Activated T-cell treated with anti-CD3 and anti-CD28 coated beads, Interleukin-2, amount 50 U/mL, for 4 hours (primary cell): Measurements from ENCODE around the gene MMEL1. TPM values are rescaled to one million over a fixed set of nuclear protein-coding genes. Genes with fewer than 3 reads are reported as not detected.

Experiments
- ATAC-seq, 2 donors: fragments of 200-7000 bp; cut with Tn5 transposase; one replicate each; pipeline ENCODE4 v1.10.0; 2021
- DNase-seq: peaks from one replicate; pipeline ENCODE4 v3.0.0-alpha.2; 2020
- H3K27me3 Mint-ChIP-seq: one replicate; pipeline ENCODE4 v1.8.0; 2021; ENCODE audit warnings: low read depth, mixed read lengths
- H3K36me3 Mint-ChIP-seq: one replicate; pipeline ENCODE4 v1.8.0; 2022; ENCODE audit warnings: mixed read lengths; ENCODE audit not compliant: insufficient read depth
- H3K4me1 Mint-ChIP-seq: one replicate; pipeline ENCODE4 v1.8.0; 2021; ENCODE audit warnings: low read depth, mixed read lengths
- H3K4me3 Mint-ChIP-seq: one replicate; pipeline ENCODE4 v1.8.0; 2021; ENCODE audit warnings: mild to moderate bottlenecking, moderate library complexity, mixed read lengths
- H3K9me3 Mint-ChIP-seq: one replicate; pipeline ENCODE4 v1.8.0; 2021; ENCODE audit warnings: mixed read lengths
- total RNA-seq, 3 donors: library from RNA; stranded (reverse); gene quantifications; one replicate each; pipeline ENCODE4 v1.2.1, GENCODE V29; 2021

Gene MMEL1
- total RNA-seq, 3 donors from 2014 or later = 0.61 to 0.68 TPM; not detected in 1

GRCh38 chr1:2596530-2597333 lies 36.1 kb downstream of the MMEL1 start:
- ATAC-seq (no peak), DNase-seq (no peak)
- Mint-ChIP-seq H3K4me1 (peaks cover 3% of the 10 kb centered on the region), H3K9me3 (peaks cover 4% of the 10 kb centered on the region), H3K27me3 (peaks cover 3% of the 10 kb centered on the region), H3K4me3 (no peak overlapping the region), H3K36me3 (no peaks in the 10 kb centered on the region)

- Mint-ChIP-seq H3K27me3 (peaks cover 3% of the 10 kb centered on the region), H3K36me3 (no peaks in the 10 kb centered on the region)
- DNase-seq = no peak
These were observed 36.8 kb downstream of the MMEL1 start for GRCh38 chr1:2595812-2596529.

GRCh38 chr1:2595261-2595811 lies 37.5 kb downstream of the MMEL1 start:
- peaks cover 3% of the 10 kb centered on the region for H3K27me3 Mint-ChIP-seq
- ATAC-seq = no peak
- no peak overlapping the region for H3K4me3 Mint-ChIP-seq

More at GRCh38 chr1:2595812-2596529, 36.8 kb downstream of the MMEL1 start:
- H3K9me3 Mint-ChIP-seq = peaks cover 4% of the 10 kb centered on the region
- no peak overlapping the region for H3K4me3 Mint-ChIP-seq
- H3K4me1 Mint-ChIP-seq = peaks cover 3% of the 10 kb centered on the region
- no peak for ATAC-seq

DNA sequence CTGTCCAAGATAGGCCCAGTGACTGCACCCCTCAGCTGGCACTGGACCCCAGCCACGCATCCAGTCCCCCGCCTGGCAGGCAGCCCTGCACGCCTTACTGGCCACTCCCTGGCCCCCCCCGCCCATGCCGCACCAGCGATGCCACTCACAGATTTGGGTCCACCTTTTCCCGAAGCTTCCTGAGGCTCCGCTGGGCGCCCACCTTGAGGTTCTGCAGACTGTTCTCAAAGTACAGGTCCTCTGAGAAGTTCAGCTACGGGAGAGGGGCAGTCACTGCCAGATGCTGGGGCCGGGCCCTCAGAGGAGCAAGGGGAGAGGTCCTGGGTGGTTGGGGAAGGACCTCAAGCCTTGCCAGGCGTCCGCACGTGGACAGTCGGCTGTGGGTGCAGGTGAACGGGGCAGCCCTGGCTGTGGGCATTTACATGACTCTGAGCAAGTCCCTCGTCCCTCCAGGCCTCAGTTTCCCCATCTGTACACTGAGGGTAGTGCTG lies 38.1 kb downstream of the MMEL1 start:
- no peak overlapping the region for H3K4me3 Mint-ChIP-seq
- no peak for ATAC-seq
- H3K36me3 Mint-ChIP-seq = no peaks in the 10 kb centered on the region
- H3K9me3 Mint-ChIP-seq = peaks cover 4% of the 10 kb centered on the region
- peaks cover 3% of the 10 kb centered on the region for H3K4me1 Mint-ChIP-seq
- peaks cover 3% of the 10 kb centered on the region for H3K27me3 Mint-ChIP-seq
- DNase-seq = peak; percentile 3

More at GRCh38 chr1:2595261-2595811, 37.5 kb downstream of the MMEL1 start:
- Mint-ChIP-seq H3K4me1 (peaks cover 3% of the 10 kb centered on the region), H3K9me3 (peaks cover 4% of the 10 kb centered on the region), H3K36me3 (no peaks in the 10 kb centered on the region)
- peak; percentile 4 for DNase-seq

GRCh38 chr1:2594001-2594640 lies 38.7 kb downstream of the MMEL1 start:
- no peak overlapping the region for H3K4me3 Mint-ChIP-seq

GRCh38 chr1:2593251-2593878 lies 39.5 kb downstream of the MMEL1 start:
- no peak for ATAC-seq
- Mint-ChIP-seq H3K27me3 (peaks cover 3% of the 10 kb centered on the region), H3K36me3 (no peaks in the 10 kb centered on the region), H3K4me3 (no peak overlapping the region), H3K4me1 (peaks cover 3% of the 10 kb centered on the region), H3K9me3 (no peaks in the 10 kb centered on the region)
- DNase-seq = no peak

More at GRCh38 chr1:2594001-2594640, 38.7 kb downstream of the MMEL1 start:
- peaks cover 3% of the 10 kb centered on the region for H3K27me3 Mint-ChIP-seq
- no peaks in the 10 kb centered on the region for H3K36me3 Mint-ChIP-seq
- DNase-seq (no peak), ATAC-seq (no peak)
- peaks cover 4% of the 10 kb centered on the region for H3K9me3 Mint-ChIP-seq
- H3K4me1 Mint-ChIP-seq = peaks cover 3% of the 10 kb centered on the region

DNA sequence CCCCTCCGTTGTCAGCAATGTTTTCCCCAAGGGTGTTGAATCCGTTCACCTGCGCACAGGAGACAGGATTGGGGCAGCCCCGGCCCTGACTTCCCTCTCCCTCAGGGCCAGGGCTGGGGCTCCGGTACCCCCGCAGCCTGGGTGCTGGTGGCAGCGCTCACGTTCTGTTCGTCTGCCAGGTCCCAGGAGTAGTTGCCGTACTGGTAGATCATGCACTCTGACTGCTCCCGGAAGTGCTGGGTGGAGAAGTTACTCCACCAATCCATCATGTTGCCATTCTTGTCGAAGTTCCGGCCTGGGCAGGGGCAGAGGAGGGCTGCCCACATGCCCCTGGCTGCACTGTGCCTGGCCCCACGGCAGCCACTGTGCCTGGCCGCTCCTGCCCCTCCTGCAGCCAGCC lies 40.1 kb downstream of the MMEL1 start:
- Mint-ChIP-seq H3K4me3 (peak overlapping the region; percentile 49), H3K27me3 (peaks cover under 1% of the 10 kb centered on the region), H3K36me3 (no peaks in the 10 kb centered on the region), H3K4me1 (peaks cover 5% of the 10 kb centered on the region), H3K9me3 (no peaks in the 10 kb centered on the region)
- DNase-seq (no peak), ATAC-seq (peak; percentile 14 to 19)

DNA sequence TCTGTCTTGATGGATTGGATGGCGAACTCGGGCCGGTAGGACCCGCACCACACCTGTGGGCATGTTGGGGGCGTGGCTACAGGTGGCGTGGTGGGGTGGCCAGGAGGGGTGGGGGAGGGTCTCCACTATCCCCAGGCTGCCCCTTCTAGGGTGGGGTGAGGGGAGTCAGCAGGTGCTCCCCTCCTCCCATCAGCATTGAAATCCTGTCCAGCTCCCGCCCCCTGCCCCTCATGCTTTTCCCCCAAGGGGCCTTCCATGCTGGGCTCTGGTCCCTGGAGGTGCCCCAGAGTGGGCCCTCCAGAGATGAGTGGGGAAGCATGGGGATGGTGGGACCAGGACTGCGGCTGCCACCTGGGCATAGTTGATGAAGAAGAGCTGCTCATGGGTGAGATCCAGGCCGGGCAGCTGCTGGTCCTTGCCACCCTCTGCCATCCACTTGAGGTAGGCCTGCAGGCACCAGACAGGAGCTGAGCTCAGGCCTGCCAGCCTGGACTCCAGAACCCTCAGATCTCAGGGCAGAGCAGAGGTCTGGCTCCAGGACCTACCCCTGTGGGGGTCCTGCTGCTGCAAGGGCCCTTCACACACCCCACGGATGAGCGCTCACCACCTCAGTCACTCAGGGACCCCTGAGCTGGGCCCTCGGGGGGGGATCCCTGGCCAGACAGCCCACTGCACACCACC lies 41.1 kb downstream of the MMEL1 start:
- no peaks in the 10 kb centered on the region for H3K27me3 Mint-ChIP-seq
- H3K36me3 Mint-ChIP-seq = no peaks in the 10 kb centered on the region
- no peak for DNase-seq
- ATAC-seq = no peak
- no peak overlapping the region for H3K4me3 Mint-ChIP-seq
- no peaks in the 10 kb centered on the region for H3K9me3 Mint-ChIP-seq
- peaks cover 5% of the 10 kb centered on the region for H3K4me1 Mint-ChIP-seq

GRCh38 chr1:2591233-2591580 lies 41.6 kb downstream of the MMEL1 start:
- no peak for ATAC-seq
- Mint-ChIP-seq H3K9me3 (no peaks in the 10 kb centered on the region), H3K27me3 (no peaks in the 10 kb centered on the region), H3K4me1 (peaks cover 5% of the 10 kb centered on the region), H3K36me3 (no peaks in the 10 kb centered on the region), H3K4me3 (no peak overlapping the region)
- no peak for DNase-seq

- ATAC-seq (no peak), DNase-seq (no peak)
- H3K4me3 Mint-ChIP-seq = no peak overlapping the region
- no peaks in the 10 kb centered on the region for H3K36me3 Mint-ChIP-seq
- H3K4me1 Mint-ChIP-seq = peaks cover 5% of the 10 kb centered on the region
- no peaks in the 10 kb centered on the region for H3K9me3 Mint-ChIP-seq
- H3K27me3 Mint-ChIP-seq = no peaks in the 10 kb centered on the region
These were observed 42.3 kb downstream of the MMEL1 start for GRCh38 chr1:2590233-2591141.

DNA sequence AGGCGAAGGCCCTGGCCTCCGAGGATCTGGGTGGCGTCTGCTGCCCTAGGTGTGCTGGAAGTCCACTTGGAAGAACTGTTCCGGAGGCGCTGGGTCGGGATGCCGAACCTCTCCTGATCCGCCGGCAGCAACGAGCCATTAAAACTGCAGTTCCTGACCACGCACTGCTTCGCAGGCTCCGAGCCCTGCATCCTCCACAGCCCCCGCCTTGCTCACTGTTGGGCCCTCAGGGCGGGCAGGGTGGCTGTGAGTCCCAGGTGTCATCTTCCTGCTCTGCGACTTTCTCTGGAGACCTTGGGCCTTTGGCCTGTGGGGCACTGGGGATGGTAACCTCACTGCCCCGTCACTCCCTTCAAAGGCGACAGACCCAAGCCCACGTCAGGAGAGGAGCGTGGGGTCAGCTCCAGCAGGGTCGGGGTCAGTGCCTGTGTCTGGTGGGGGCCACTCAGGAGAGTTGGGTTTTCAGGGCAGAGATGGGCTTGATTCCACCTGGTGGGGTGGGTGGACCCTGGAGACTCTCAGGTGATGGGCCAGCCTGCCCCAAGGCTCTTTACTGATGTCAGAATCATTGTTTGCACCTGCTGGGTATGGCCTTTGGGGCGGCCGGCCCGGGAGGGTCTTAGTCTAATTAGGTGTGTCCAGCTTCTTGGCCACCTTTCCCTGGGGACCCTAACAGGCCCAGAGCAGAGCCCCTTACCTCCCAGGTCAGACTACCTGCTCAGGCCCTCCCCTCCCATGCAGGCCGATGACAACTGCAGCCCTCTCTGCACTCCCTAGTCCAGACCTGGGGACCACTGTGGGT lies 43.2 kb downstream of the MMEL1 start:
- Mint-ChIP-seq H3K4me1 (peaks cover 13% of the 10 kb centered on the region), H3K4me3 (no peak overlapping the region), H3K36me3 (no peaks in the 10 kb centered on the region), H3K9me3 (no peaks in the 10 kb centered on the region), H3K27me3 (no peaks in the 10 kb centered on the region)
- ATAC-seq (no peak), DNase-seq (no peak)
